ENCODE measurements around the gene ZBTB17.

The ZBTB17 gene

DNA sequence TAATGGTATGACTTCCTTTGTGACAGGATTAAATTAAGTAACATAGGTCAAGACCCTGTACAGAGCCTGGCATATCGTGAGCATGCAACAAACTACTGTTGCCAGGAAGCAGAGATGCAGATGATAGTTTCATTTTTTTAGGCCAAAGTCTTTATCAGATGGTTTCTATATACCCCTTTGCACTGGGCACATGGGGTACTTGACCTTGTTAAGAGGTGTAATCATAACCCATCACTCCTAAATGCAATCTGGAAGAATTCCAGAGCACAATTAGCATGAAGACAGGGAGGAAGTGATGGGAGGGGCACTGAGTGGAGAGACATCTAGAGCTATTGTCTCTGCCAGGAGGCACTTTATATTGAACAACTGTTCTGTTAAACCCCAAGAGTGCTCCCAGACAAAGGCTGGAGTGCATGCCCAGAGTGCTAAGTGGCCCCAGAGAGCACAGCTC lies 22.1 kb downstream of the ZBTB17 start:
- Histone ChIP-seq H3K36me3 (replicated peaks) (no peaks in the 10 kb centered on the region), H3K27ac (peak overlapping the region; percentile 100), H3K4me3 (ENCODE audit: low read depth, low read length) (no peak overlapping the region), H3K27me3 (replicated peaks) (no peaks in the 10 kb centered on the region)
- in situ Hi-C loops (cut with HindIII; ENCODE audit: low pct_ligation_motif_present, low sequenced_read_pairs), result no loop called here
- no peak for TF ChIP-seq CTCF (IDR thresholded peaks at IDR 0.05; ENCODE audit: low read depth, low read length, missing control alignments)
- DNase-seq, result no peak

DNA sequence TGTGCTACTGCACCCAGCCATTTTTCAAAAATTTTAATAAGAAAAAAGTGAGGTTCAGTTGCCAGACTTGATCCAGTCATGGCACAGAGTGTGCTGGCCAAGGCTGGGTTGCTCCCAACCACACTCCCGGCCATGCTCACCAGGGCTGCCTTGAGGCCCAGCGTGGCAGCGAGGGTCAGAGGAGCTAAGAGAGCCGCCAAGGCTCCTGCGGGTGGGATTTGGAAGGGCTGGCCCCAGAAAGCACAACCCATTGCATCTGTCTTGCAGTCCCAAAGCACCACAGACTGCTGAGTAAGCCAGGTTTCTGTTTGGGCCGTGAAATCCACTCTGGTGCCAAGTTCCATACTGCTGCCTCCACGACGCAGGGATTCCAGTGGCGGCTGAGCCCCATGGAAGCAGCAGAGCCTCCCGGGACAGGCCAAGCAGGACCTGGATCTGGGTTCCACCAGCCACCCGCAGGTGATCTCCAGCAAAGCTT lies 22.6 kb downstream of the ZBTB17 start:
- H3K27me3 ChIP-seq (replicated peaks), result no peaks in the 10 kb centered on the region
- H3K36me3 ChIP-seq (replicated peaks), result no peaks in the 10 kb centered on the region
- no peak for DNase-seq
- no peak overlapping the region for H3K4me3 ChIP-seq (ENCODE audit: low read depth, low read length)
- in situ Hi-C loops (cut with HindIII; ENCODE audit: low pct_ligation_motif_present, low sequenced_read_pairs), result no loop called here
- TF ChIP-seq CTCF (IDR thresholded peaks at IDR 0.05; ENCODE audit: low read depth, low read length, missing control alignments), result no peak
- peak overlapping the region; percentile 100 for H3K27ac ChIP-seq

DNA sequence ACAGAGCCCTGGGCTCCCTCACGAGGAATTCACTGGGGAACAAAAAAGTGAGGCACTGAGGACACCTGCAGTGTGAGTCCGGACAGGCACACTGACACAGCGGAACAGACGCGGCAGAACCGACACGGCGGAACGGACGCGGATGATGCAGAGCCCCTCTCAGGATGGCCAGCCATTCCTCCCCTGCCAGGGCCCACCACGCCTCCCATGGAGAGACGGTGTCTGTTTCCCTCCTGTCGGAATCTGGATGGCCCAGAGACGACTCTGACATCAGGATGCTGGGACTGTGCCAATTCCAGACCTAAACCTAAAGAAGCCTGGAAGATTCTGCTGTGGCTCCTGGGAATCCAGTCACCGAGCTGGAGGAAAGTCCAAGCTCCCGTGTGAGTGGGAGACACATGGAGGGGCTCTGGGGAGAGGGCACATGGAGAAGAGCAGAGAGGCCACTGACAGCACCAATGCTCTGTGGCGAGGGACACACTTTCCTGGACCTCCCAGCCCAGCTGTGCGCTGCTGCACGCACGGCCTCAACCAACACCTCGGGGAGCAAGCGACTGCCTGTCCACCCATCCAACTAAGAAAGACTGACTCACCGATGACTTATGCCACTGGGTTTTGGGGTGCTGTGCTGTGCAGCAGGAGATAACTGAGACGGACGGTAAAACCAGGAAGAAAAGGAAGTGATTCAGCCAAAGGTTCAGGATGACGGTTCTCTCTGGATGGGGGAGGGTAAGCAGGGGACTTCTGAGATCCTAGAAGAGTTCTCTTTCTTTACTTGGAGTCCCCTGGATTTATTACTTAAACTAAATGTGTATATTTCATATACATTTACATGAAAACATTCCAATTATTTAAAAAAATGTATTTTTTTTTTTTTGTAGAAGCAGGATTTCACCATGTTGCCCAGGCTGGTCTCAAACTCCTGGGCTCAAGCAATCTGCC lies 23.3 kb downstream of the ZBTB17 start:
- Histone ChIP-seq H3K36me3 (replicated peaks) (peaks cover 7% of the 10 kb centered on the region), H3K27me3 (replicated peaks) (no peaks in the 10 kb centered on the region), H3K4me3 (ENCODE audit: low read depth, low read length) (no peak overlapping the region), H3K27ac (peak overlapping the region; percentile 100)
- peak; percentile 96 for DNase-seq
- in situ Hi-C loops (cut with HindIII; ENCODE audit: low pct_ligation_motif_present, low sequenced_read_pairs), result no loop called here
- TF ChIP-seq CTCF (IDR thresholded peaks at IDR 0.05; ENCODE audit: low read depth, low read length, missing control alignments), result peak; percentile 14

DNA sequence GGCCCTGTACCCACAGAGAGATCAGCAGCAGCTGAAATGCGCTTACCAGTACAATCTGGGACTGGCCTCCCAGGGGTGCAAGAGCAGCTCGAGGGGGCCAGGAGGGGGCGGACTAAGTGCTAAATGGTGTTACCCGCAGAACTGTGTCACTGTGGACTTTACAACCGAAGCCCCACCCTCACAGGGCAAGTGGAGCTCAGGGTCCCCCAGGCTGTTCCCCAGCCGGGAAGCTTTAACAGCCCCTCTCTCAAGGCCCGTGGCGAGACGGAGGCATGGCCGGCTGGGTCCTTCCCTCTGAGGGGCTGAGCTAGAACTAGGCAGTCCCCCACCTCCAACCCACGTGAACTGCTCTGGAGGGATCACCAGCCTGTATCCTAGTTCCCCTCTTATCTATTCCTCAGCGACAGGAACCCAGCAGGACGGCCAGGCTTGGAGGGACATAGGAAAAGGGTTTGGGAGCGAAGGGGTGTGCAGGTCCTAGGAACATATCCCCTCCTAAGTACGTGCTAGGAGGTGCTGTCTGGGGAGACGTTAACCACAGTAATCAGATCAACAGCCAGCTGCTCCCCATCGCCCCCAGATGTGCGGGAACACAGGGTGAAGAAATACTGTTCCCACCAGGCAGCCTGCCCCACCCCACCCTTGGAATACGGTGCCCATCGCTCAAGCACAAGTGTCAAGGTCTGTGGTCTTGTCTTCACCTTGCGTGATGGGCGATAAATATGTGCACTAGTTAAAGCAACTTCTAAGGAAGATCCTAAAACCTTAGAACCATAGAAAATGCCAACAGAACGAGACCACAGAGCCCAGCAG lies 24.4 kb downstream of the ZBTB17 start:
- Histone ChIP-seq H3K27ac (peak overlapping the region; percentile 100), H3K4me3 (ENCODE audit: low read depth, low read length) (no peak overlapping the region), H3K36me3 (replicated peaks) (peaks cover 17% of the 10 kb centered on the region), H3K27me3 (replicated peaks) (no peaks in the 10 kb centered on the region)
- no peak for TF ChIP-seq CTCF (IDR thresholded peaks at IDR 0.05; ENCODE audit: low read depth, low read length, missing control alignments)
- DNase-seq, result no peak
- in situ Hi-C loops (cut with HindIII; ENCODE audit: low pct_ligation_motif_present, low sequenced_read_pairs), result no loop called here

- no peaks in the 10 kb centered on the region for H3K27me3 ChIP-seq (replicated peaks)
- in situ Hi-C loops (cut with HindIII; ENCODE audit: low pct_ligation_motif_present, low sequenced_read_pairs), result no loop called here
- TF ChIP-seq CTCF (IDR thresholded peaks at IDR 0.05; ENCODE audit: low read depth, low read length, missing control alignments), result no peak
- H3K27ac ChIP-seq, result peak overlapping the region; percentile 100
- DNase-seq, result no peak
- no peak overlapping the region for H3K4me3 ChIP-seq (ENCODE audit: low read depth, low read length)
- peaks cover 17% of the 10 kb centered on the region for H3K36me3 ChIP-seq (replicated peaks)
Measured at GRCh38 chr1:15950763-15951295, 25.1 kb downstream of the ZBTB17 start.

Measured in brain microvascular endothelial cell (primary cell).